H9 (cell line): Measurements from ENCODE around the gene PIP5KL1. TPM values are rescaled to one million over a fixed set of nuclear protein-coding genes. Genes with fewer than 3 reads are reported as not detected.

ENCODE experiments used
- DNase-seq: peaks from one replicate; pipeline ENCODE4 v3.0.0-alpha.2; 2017
- H2AFZ ChIP-seq: one replicate; pipeline ENCODE4 v1.6.1; 2013; ENCODE audit warnings: mild to moderate bottlenecking, low read length, control low read depth, moderate library complexity
- H2AK5ac ChIP-seq: 2 replicates; pipeline ENCODE4 v1.6.1; 2013; ENCODE audit warnings: low read length, control low read depth, mixed read lengths; ENCODE audit not compliant: insufficient read length
- H2BK120ac ChIP-seq: one replicate; pipeline ENCODE4 v1.6.1; 2013; ENCODE audit warnings: low read depth, mild to moderate bottlenecking, low read length, control low read depth, inconsistent platforms; ENCODE audit not compliant: poor library complexity, severe bottlenecking
- H2BK12ac ChIP-seq: 2 replicates; pipeline ENCODE4 v1.6.1; 2013; ENCODE audit warnings: low read length, control low read depth, mixed read lengths, low read depth; ENCODE audit not compliant: insufficient read length
- H2BK15ac ChIP-seq: 2 replicates; pipeline ENCODE4 v1.6.1; 2013; ENCODE audit warnings: low read depth, low read length, control low read depth
- H2BK20ac ChIP-seq: one replicate; pipeline ENCODE4 v1.6.1; 2013; ENCODE audit warnings: low read depth, mild to moderate bottlenecking, low read length, control low read depth, inconsistent platforms; ENCODE audit not compliant: poor library complexity, severe bottlenecking
- H2BK5ac ChIP-seq: 2 replicates; pipeline ENCODE4 v1.6.1; 2013; ENCODE audit warnings: low read length, control low read depth, mixed read lengths; ENCODE audit not compliant: insufficient read length
- H3K14ac ChIP-seq: 2 replicates; pipeline ENCODE4 v1.6.1; 2013; ENCODE audit warnings: low read length, control low read depth; ENCODE audit not compliant: insufficient read depth
- H3K18ac ChIP-seq: 2 replicates; pipeline ENCODE4 v1.6.1; 2013; ENCODE audit warnings: low read depth, mild to moderate bottlenecking, mixed read lengths, low read length, control low read depth; ENCODE audit not compliant: insufficient read length
- H3K23ac ChIP-seq: 2 replicates; pipeline ENCODE4 v1.6.1; 2013; ENCODE audit warnings: low read length, control low read depth, mixed read lengths, low read depth; ENCODE audit not compliant: insufficient read length
- H3K23me2 ChIP-seq: 2 replicates; pipeline ENCODE4 v1.6.1; 2013; ENCODE audit warnings: low read depth, mild to moderate bottlenecking, mixed read lengths, low read length, control low read depth; ENCODE audit not compliant: insufficient read length, poor library complexity, severe bottlenecking
- H3K27ac ChIP-seq: 2 replicates; pipeline ENCODE4 v1.5.1; 2013; ENCODE audit warnings: low read length, control low read depth, mixed read lengths, low read depth; ENCODE audit not compliant: insufficient read length
- H3K27me3 ChIP-seq: 2 replicates; pipeline ENCODE4 v1.6.1; 2013; ENCODE audit warnings: low read length, control low read depth, inconsistent platforms; ENCODE audit not compliant: insufficient read depth
- H3K4ac ChIP-seq: 2 replicates; pipeline ENCODE4 v1.6.1; 2013; ENCODE audit warnings: low read depth, mild to moderate bottlenecking, control low read depth, inconsistent platforms, low read length, moderate library complexity
- H3K4me1 ChIP-seq: 2 replicates; pipeline ENCODE4 v1.6.1; 2013; ENCODE audit warnings: low read length, control low read depth, inconsistent platforms; ENCODE audit not compliant: insufficient read depth
- H3K4me2 ChIP-seq: 2 replicates; pipeline ENCODE4 v1.6.1; 2013; ENCODE audit warnings: low read length, control low read depth, mixed read lengths; ENCODE audit not compliant: insufficient read length, insufficient read depth
- H3K56ac ChIP-seq: 2 replicates; pipeline ENCODE4 v1.6.1; 2013; ENCODE audit warnings: low read depth, mild to moderate bottlenecking, mixed read lengths, low read length, control low read depth; ENCODE audit not compliant: insufficient read length
- H3K79me1 ChIP-seq: 2 replicates; pipeline ENCODE4 v1.6.1; 2013; ENCODE audit warnings: low read depth, mild to moderate bottlenecking, moderate library complexity, low read length, control low read depth, inconsistent platforms; ENCODE audit not compliant: insufficient read depth, poor library complexity, severe bottlenecking
- H3K79me2 ChIP-seq: 2 replicates; pipeline ENCODE4 v1.6.1; 2013; ENCODE audit warnings: low read length, control low read depth, inconsistent platforms; ENCODE audit not compliant: insufficient read depth
- H3K9ac ChIP-seq: 2 replicates; pipeline ENCODE4 v1.6.1; 2013; ENCODE audit warnings: low read length, control low read depth, mixed read lengths; ENCODE audit not compliant: insufficient read length; ENCODE audit errors: extremely low read depth
- H3K9me3 ChIP-seq: one replicate; pipeline ENCODE4 v1.6.1; 2013; ENCODE audit warnings: low read depth, low read length, inconsistent platforms; ENCODE audit not compliant: control insufficient read depth
- H3T11ph ChIP-seq: one replicate; pipeline ENCODE4 v1.6.1; 2013; ENCODE audit warnings: mild to moderate bottlenecking, low read length, control low read depth, inconsistent platforms
- H4K20me1 ChIP-seq: one replicate; pipeline ENCODE4 v1.6.1; 2013; ENCODE audit not compliant: control insufficient read depth, insufficient read length, insufficient read depth
- H4K5ac ChIP-seq: 2 replicates; pipeline ENCODE4 v1.6.1; 2013; ENCODE audit warnings: low read depth, mild to moderate bottlenecking, mixed read lengths, low read length, control low read depth; ENCODE audit not compliant: insufficient read length
- H4K8ac ChIP-seq: replicated peaks from 2 replicates; pipeline ENCODE4 v1.6.1; 2013; ENCODE audit warnings: low read length, control low read depth, mixed read lengths, low read depth; ENCODE audit not compliant: insufficient read length
- H4K91ac ChIP-seq: 2 replicates; pipeline ENCODE4 v1.6.1; 2013; ENCODE audit warnings: low read depth, mild to moderate bottlenecking, moderate library complexity, mixed read lengths, low read length, control low read depth; ENCODE audit not compliant: insufficient read length
- H3K27ac Mint-ChIP-seq, 3 experiments: 2 replicates in 2 of 3; 3 replicates in 1 of 3; pipeline ENCODE4 v1.8.0; 2020 to 2021; ENCODE audit warnings: mixed read lengths in 3 of 3, mild to moderate bottlenecking in 1 of 3, moderate library complexity in 1 of 3
- H3K27me3 Mint-ChIP-seq: 2 replicates; pipeline ENCODE4 v1.8.0; 2021; ENCODE audit warnings: low read depth, mild to moderate bottlenecking, moderate library complexity, mixed read lengths
- H3K36me3 Mint-ChIP-seq, 3 experiments: 2 replicates in 2 of 3; 3 replicates in 1 of 3; pipeline ENCODE4 v1.8.0; 2020 to 2021; ENCODE audit warnings: low read depth in 3 of 3, mixed read lengths in 3 of 3; ENCODE audit not compliant: insufficient read depth in 1 of 3
- H3K4me1 Mint-ChIP-seq, 2 experiments: 2 replicates each; pipeline ENCODE4 v1.8.0; 2020; ENCODE audit warnings: mixed read lengths in 2 of 2
- H3K4me3 Mint-ChIP-seq, 2 experiments: 2 replicates in 1 of 2; 3 replicates in 1 of 2; pipeline ENCODE4 v1.8.0; 2020 to 2021; ENCODE audit warnings: mild to moderate bottlenecking in 2 of 2, mixed read lengths in 2 of 2, moderate library complexity in 1 of 2
- H3K9me3 Mint-ChIP-seq, 2 experiments: 2 replicates in 1 of 2; 3 replicates in 1 of 2; pipeline ENCODE4 v1.8.0; 2020; ENCODE audit warnings: mild to moderate bottlenecking in 2 of 2, mixed read lengths in 2 of 2, moderate library complexity in 1 of 2
- WGBS: extraction: QIAGEN DNeasy Blood & Tissue Kit; methylation state at CpG from one replicate; pipeline ENCODE4 v1.1.7; 2013; ENCODE audit warnings: missing lambda C conversion rate, low lambda C conversion rate, mixed read lengths; ENCODE audit not compliant: insufficient read length; ENCODE audit errors: extremely low coverage; 5-methylcytosine and 5-hydroxymethylcytosine counted together
- total RNA-seq: library from RNA; stranded (reverse); gene quantifications from 2 replicates; pipeline ENCODE4 v1.2.1, GENCODE V29; 2021
- TF ChIP-seq, protein P1 (sequence below): fragments of 200-600 bp; sonication (generic); conservative IDR thresholded peaks from 3 replicates; pipeline ENCODE4 v1.8.0; 2021; ENCODE audit warnings: antibody characterized with exemption, mild to moderate bottlenecking

The PIP5KL1 gene
- total RNA-seq, 1 experiment from 2014 or later = 11.6 TPM

DNA sequence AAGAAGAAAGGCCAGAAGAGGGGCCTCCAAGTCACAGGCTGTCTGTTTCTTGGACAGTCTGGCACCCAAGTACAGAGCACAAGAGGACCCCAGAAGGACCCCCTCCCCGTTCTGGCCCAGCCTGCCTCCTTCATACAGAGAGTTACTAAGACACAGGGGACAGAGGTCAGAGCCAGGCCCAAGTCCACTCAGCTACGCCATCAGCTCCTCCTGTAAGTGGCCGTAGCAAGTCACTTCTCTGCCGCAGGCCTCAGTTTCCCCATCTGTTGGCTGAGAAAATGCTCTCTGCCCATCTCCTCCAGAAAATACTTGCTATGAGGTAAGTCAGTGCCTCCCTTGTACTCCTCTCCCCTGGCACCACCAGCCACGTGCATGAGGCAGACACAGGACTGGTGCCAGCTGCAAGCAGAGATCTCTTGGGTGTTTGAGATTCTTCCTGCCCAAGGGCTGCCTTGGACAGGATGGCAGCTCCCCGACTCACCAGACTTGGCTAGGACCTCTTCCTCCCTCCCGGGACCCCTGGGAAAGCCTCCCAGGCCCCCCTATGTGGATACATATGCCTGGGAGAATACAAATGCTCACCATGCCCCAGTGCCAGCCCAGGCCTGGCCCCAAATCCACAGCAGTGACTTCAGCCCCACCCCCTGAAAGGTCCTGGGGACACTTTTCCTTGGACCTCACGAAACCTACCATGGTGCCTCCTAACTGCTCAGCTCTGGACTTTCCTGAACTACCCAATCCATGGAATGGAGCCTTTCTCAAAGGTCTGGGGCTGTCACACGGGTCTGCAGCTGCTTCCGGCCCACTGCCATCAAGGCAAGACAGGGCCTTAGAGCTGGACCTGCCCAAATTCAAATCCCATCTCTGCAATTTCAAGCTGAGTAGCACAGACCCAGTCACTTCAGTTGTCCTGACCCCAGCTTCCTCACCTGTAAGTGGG is 45.1 kb upstream of the PIP5KL1 start:
- Mint-ChIP-seq H3K27ac (peak overlapping the region; percentile 1 to 68 (median 46); a peak in 4 of 7 replicates), H3K27me3 (no peaks in the 10 kb centered on the region; the same call in 1 of the 2 replicates)

More for the DNA sequence above, 45.1 kb upstream of the PIP5KL1 start:
- no peak overlapping the region for H2BK20ac ChIP-seq
- no peaks in the 10 kb centered on the region for H3K27me3 ChIP-seq
- no peak overlapping the region for H3K4ac ChIP-seq
- H4K8ac ChIP-seq = no peak overlapping the region
- H3K23ac ChIP-seq = no peak overlapping the region
- H2AK5ac ChIP-seq = no peak overlapping the region
- peaks cover 50% of the 10 kb centered on the region; the same call in 1 of the 2 replicates for H3K79me2 ChIP-seq
- no peak overlapping the region for H2BK12ac ChIP-seq
- H3T11ph ChIP-seq = no peak overlapping the region
- no peak overlapping the region for H2BK5ac ChIP-seq
- H3K4me3 Mint-ChIP-seq = no peak overlapping the region
- H3K9me3 Mint-ChIP-seq = no peaks in the 10 kb centered on the region; a peak in 1 of 5 replicates
- H3K4me2 ChIP-seq = no peak overlapping the region
- peaks cover 0 to 8% (median 0%) of the 10 kb centered on the region in 3 experiments; a peak in 1 of 7 replicates for H3K36me3 Mint-ChIP-seq
- H3K4me1 Mint-ChIP-seq = peaks cover 61 to 69% of the 10 kb centered on the region in 2 experiments
- no CpG with 5 or more reads among the region's 10 CpGs for WGBS
- H3K18ac ChIP-seq = no peak overlapping the region
- no peak for DNase-seq
- H3K79me1 ChIP-seq = peaks cover 9% of the 10 kb centered on the region
- H3K23me2 ChIP-seq = peaks cover 15% of the 10 kb centered on the region
- TF ChIP-seq, protein P1, sequence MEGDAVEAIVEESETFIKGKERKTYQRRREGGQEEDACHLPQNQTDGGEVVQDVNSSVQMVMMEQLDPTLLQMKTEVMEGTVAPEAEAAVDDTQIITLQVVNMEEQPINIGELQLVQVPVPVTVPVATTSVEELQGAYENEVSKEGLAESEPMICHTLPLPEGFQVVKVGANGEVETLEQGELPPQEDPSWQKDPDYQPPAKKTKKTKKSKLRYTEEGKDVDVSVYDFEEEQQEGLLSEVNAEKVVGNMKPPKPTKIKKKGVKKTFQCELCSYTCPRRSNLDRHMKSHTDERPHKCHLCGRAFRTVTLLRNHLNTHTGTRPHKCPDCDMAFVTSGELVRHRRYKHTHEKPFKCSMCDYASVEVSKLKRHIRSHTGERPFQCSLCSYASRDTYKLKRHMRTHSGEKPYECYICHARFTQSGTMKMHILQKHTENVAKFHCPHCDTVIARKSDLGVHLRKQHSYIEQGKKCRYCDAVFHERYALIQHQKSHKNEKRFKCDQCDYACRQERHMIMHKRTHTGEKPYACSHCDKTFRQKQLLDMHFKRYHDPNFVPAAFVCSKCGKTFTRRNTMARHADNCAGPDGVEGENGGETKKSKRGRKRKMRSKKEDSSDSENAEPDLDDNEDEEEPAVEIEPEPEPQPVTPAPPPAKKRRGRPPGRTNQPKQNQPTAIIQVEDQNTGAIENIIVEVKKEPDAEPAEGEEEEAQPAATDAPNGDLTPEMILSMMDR = no peak
- no peak overlapping the region for H3K27ac ChIP-seq
- no peak overlapping the region for H3K9ac ChIP-seq
- H4K91ac ChIP-seq = no peak overlapping the region
- H3K56ac ChIP-seq = no peak overlapping the region
- H4K5ac ChIP-seq = no peak overlapping the region
- no peak overlapping the region for H3K14ac ChIP-seq
- no peak overlapping the region for H2AFZ ChIP-seq
- peaks cover 4% of the 10 kb centered on the region for H4K20me1 ChIP-seq
- H2BK120ac ChIP-seq = no peak overlapping the region
- H3K4me1 ChIP-seq = peaks cover 9% of the 10 kb centered on the region; the same call in 1 of the 2 replicates
- H2BK15ac ChIP-seq = no peak overlapping the region
- no peaks in the 10 kb centered on the region for H3K9me3 ChIP-seq
